ENCODE data around the gene DBT. TPM values are rescaled to one million over a fixed set of nuclear protein-coding genes. Genes with fewer than 3 reads are reported as not detected.

Gene DBT
- total and polyA plus RNA-seq, 2 of the 13 experiments (the other 11 are each of a cell fraction or from before 2014, with no cell fraction given) = 3.3 to 10.2 TPM

DNA sequence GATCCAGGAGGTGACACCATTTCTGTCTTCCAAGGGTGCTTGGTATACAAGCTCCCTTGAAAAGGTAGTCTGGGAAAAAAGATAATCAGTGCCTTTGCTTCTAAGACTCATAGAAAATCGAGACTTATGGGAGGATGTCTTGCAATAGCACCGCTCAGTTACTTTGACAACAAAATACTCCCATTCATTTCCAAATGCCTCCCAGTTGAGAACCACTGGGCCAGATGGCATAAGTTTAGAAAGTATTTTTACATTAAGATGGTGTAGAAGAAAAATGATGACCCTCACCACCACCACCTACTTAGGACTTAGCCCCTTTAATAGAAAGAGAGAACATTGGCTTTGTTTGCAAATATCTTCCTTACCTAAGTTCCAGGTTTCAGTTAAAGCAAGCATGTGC is 112.0 kb downstream of the DBT start:
- in situ Hi-C loops (cut with HindIII; ENCODE audit: extremely low pct_ligation_motif_present, low pct_unique_long_range_greater_than_20kb) = no loop called here
- H3K9ac ChIP-seq (ENCODE audit: insufficient read depth, low read depth, low read length) = no peak overlapping the region

More for the DNA sequence above, 112.0 kb downstream of the DBT start:
- CTCF ChIA-PET (ENCODE audit: low intra/inter-chr PET ratio, low total read pairs) = no interaction called here
- Histone ChIP-seq H4K20me1 (ENCODE audit: insufficient read depth, low read length) (no peaks in the 10 kb centered on the region), H3K4me3 (replicated peaks in 1 of 3; ENCODE audit: insufficient read depth in 1 of 3, low read depth in 2 of 3, low read length in 3 of 3) (no peak overlapping the region), H3K4me1 (ENCODE audit: insufficient read depth, low read length) (peaks cover 14% of the 10 kb centered on the region), H3K9me3 (ENCODE audit: low read length) (no peaks in the 10 kb centered on the region), H3K79me2 (ENCODE audit: insufficient read depth, low read length) (peaks cover 17% of the 10 kb centered on the region), H3K27ac (ENCODE audit: extremely low read length, insufficient read depth, low read length) (no peak overlapping the region), H3K27me3 (ENCODE audit: control insufficient read depth in 1 of 2, insufficient read depth in 2 of 2, low read length in 2 of 2) (no peaks in the 10 kb centered on the region), H3K36me3 (replicated peaks in 1 of 2; ENCODE audit: control insufficient read depth in 1 of 2, insufficient read depth in 2 of 2, low read length in 2 of 2) (peaks cover 15 to 47% of the 10 kb centered on the region in 2 experiments), H3K4me2 (ENCODE audit: low read depth, low read length) (no peak overlapping the region), H2AFZ (ENCODE audit: low read length) (no peak overlapping the region)
- no TSS peak for BruUV-seq (replicated peaks)
- POLR2A ChIA-PET = no interaction called here
- no peak for TF ChIP-seq ZXDC (CRISPR knock-in tag; IDR thresholded peaks at IDR 0.05)
- TF ChIP-seq, protein P1, sequence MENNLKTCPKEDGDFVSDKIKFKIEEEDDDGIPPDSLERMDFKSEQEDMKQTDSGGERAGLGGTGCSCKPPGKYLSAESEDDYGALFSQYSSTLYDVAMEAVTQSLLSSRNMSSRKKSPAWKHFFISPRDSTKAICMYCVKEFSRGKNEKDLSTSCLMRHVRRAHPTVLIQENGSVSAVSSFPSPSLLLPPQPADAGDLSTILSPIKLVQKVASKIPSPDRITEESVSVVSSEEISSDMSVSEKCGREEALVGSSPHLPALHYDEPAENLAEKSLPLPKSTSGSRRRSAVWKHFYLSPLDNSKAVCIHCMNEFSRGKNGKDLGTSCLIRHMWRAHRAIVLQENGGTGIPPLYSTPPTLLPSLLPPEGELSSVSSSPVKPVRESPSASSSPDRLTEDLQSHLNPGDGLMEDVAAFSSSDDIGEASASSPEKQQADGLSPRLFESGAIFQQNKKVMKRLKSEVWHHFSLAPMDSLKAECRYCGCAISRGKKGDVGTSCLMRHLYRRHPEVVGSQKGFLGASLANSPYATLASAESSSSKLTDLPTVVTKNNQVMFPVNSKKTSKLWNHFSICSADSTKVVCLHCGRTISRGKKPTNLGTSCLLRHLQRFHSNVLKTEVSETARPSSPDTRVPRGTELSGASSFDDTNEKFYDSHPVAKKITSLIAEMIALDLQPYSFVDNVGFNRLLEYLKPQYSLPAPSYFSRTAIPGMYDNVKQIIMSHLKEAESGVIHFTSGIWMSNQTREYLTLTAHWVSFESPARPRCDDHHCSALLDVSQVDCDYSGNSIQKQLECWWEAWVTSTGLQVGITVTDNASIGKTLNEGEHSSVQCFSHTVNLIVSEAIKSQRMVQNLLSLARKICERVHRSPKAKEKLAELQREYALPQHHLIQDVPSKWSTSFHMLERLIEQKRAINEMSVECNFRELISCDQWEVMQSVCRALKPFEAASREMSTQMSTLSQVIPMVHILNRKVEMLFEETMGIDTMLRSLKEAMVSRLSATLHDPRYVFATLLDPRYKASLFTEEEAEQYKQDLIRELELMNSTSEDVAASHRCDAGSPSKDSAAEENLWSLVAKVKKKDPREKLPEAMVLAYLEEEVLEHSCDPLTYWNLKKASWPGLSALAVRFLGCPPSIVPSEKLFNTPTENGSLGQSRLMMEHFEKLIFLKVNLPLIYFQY (CRISPR knock-in tag; IDR thresholded peaks at IDR 0.05; ENCODE audit: borderline replicate concordance) = no peak
- TF ChIP-seq ZMYM3 (CRISPR knock-in tag; IDR thresholded peaks at IDR 0.05) = no peak
- no peak for TF ChIP-seq ZNF556 (CRISPR knock-in tag; IDR thresholded peaks at IDR 0.05; ENCODE audit: borderline replicate concordance)
- TF ChIP-seq SP2 (CRISPR knock-in tag; IDR thresholded peaks at IDR 0.05) = no peak
- no peak for TF ChIP-seq ZNF34 (CRISPR knock-in tag; IDR thresholded peaks at IDR 0.05; ENCODE audit: borderline replicate concordance)
- TF ChIP-seq ZNF761 (CRISPR knock-in tag; conservative IDR thresholded peaks at IDR 0.05) = no peak
- TF ChIP-seq ZNF329 (CRISPR knock-in tag; IDR thresholded peaks at IDR 0.05; ENCODE audit: low read depth) = no peak
- TF ChIP-seq NFYC (CRISPR knock-in tag; IDR thresholded peaks at IDR 0.05) = no peak
- no peak for TF ChIP-seq ZNF572 (CRISPR knock-in tag; IDR thresholded peaks at IDR 0.05)
- no peak for FAIRE-seq
- DNase-seq (ENCODE audit: low spot score) = no peak
- ATAC-seq = no peak
- 100% methylated on average over 2 of the region's 2 CpGs for WGBS (ENCODE audit: low lambda C conversion rate)
- intact Hi-C loops (cut with micrococcal nuclease; ENCODE audit: unreplicated experiment) = loop anchor here (10.0 kb wide), 1 partner anchor 173 kb away; the partner anchor contains the start of gene SLC35A3

MicroRNAs within 50 kb of the gene (microRNA counts, 767-probe panel; counts per million panel counts)
- not detected for microRNA hsa-miR-553

Small RNA genes within 50 kb of the gene (microRNA-seq; reads per million reads assigned to microRNA genes)
- gene MIR553 = not detected

Small RNA genes within 50 kb of the gene (small RNA-seq; reads per million reads assigned to genes)
- gene AL445928.1 (ENCODE audit: insufficient read depth in 2 of 3, insufficient read length in 3 of 3, low read depth in 2 of 3, low replicate concordance in 1 of 3) = 0 reads per million in 3 experiments
- gene MIR553 (ENCODE audit: insufficient read depth in 2 of 3, insufficient read length in 3 of 3, low read depth in 2 of 3, low replicate concordance in 1 of 3) = 0 reads per million in 3 experiments
- 0 reads per million in 3 experiments for gene RPL23AP90 (ENCODE audit: insufficient read depth in 2 of 3, insufficient read length in 3 of 3, low read depth in 2 of 3, low replicate concordance in 1 of 3)

Other genes starting within 250 kb of the DBT start
- 10.7 and 18.0 TPM in 2 replicates for gene SASS6, start 116.9 kb downstream of the DBT start, total RNA-seq (2016; rRNA removed; fragmentation: Illumina TruSeq; extraction: Trizol)
- gene SASS6, start 116.9 kb downstream of the DBT start, polyA plus RNA-seq (2011; rRNA removed) = 1.4 and 2.3 TPM in 2 replicates
- gene TRMT13, start 116.7 kb downstream of the DBT start, total RNA-seq (2016; rRNA removed; fragmentation: Illumina TruSeq; extraction: Trizol) = 12.4 and 15.6 TPM in 2 replicates
- 9.3 and 10.0 TPM in 2 replicates for gene TRMT13, start 116.7 kb downstream of the DBT start, polyA plus RNA-seq (2011; rRNA removed)
- gene LRRC39, start 71.6 kb downstream of the DBT start, total RNA-seq (2016; rRNA removed; fragmentation: Illumina TruSeq; extraction: Trizol) = 0.07 TPM in 1 of 2 replicates, not detected in the other
- 0.32 and 0.46 TPM in 2 replicates for gene LRRC39, start 71.6 kb downstream of the DBT start, polyA plus RNA-seq (2011; rRNA removed)
- 31.0 and 37.7 TPM in 2 replicates for gene RTCA, start 16.4 kb upstream of the DBT start, total RNA-seq (2016; rRNA removed; fragmentation: Illumina TruSeq; extraction: Trizol)
- gene RTCA, start 16.4 kb upstream of the DBT start, polyA plus RNA-seq (2011; rRNA removed) = 19.3 and 22.7 TPM in 2 replicates
- 3.3 and 4.9 TPM in 2 replicates for gene CDC14A, start 102.7 kb upstream of the DBT start, total RNA-seq (2016; rRNA removed; fragmentation: Illumina TruSeq; extraction: Trizol)
- gene CDC14A, start 102.7 kb upstream of the DBT start, polyA plus RNA-seq (2011; rRNA removed) = 2.4 and 2.8 TPM in 2 replicates